GM20431 (cell line): ENCODE data around the gene ODAD4.

ENCODE experiments used
- in situ Hi-C: fragments of 300-500 bp; cut with MseI, MboI; formaldehyde crosslinking; loops from one replicate; pipeline ENCODE4 v1.15.0; 2020; ENCODE audit warnings: low sequenced_read_pairs; ENCODE audit not compliant: unreplicated experiment

Gene ODAD4

DNA sequence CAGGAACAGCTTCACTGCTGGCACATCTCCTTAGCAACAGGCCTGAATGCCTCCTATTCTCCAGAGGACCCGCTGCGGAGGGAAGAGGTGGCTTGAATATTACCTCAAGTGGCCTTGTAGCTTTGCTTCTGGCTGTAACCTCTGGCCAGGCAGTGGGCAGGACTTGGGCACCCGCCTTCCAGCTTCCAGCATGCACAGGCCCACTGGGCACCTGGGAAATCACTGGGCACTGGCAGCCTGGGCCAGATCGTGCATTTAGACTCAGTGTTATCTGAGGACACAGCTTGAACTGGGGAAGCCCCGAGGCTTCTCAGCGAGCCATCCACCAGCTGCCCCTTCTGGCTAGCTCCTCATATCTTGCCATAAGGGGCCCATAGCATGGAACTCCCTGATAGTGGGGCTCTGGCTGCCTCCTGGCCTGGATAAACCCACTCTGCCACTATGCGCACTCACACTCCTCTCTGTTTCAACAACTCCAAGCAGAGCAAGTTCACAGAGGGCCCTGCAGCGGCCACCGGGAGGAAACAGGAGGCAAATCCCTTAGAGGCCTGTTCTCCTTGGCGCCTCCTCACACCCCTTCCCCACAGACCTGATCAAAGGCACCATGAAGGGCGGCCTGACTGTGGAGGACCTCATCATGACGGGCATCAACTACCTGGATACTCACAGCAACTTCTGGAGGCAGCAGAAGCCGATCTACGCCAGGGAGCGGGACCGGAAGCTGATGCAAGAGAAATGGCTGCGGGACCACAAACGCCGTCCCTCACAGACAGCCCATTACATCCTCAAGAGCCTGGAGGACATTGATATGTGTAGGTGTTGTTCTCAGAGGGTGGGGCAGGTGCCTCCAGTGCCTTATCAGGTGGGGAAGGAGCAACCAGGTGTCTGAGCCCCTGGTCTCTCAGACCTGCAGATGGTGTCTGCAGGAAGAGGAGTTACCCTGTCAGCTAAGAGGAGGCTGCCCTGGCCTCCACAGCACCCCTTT is 7.8 kb downstream of the ODAD4 start:
- in situ Hi-C loops, result no loop called here

DNA sequence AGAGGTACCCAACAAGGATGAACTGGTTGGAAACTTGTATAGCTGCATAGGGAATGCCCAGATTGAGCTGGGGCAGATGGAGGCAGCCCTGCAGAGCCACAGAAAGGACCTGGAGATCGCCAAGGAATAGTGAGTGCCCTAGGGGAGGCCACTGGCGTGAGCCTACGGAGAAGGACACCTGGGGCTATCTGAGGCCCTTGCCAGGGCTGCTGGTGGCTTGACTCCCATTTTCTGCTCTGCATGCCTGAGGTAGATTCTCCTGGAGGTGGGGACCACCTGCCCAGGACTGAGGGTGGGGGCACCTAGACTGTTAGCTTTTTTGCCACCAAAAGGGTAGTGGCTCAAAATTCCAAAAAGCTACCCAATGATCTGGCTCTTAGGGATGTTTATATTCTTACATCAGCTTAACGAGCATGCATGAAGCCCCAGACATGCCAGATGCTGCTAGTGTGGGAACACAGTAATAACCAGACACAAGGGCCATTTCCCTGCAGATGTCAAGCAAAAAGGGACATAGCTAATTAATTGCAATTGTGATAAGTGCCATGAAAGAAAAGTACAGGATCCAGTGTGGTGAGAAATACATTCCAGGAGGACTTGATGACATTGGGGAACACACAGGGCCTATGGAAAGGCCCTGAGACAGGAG is 8.8 kb downstream of the ODAD4 start:
- in situ Hi-C loops, result no loop called here

DNA sequence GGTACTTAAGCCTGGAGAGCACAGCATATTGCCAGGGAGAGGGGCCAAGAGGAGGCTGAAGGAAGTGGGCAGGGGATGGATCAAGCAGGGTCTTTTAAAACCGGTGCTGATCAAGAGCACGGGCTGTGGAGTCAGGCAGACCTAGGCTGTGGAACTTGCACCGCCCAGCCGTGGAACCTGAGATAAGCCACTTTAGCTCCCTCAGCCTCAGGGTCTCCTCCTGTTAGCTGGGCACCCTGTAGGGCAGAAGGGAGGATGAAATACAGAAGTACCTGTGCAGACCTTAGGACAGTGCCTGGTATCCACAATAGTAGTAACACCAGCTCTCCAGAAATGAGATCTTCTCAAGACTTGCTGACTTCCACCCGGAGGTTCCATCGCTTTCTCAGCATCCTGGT is 9.3 kb downstream of the ODAD4 start:
- in situ Hi-C loops, result no loop called here

DNA sequence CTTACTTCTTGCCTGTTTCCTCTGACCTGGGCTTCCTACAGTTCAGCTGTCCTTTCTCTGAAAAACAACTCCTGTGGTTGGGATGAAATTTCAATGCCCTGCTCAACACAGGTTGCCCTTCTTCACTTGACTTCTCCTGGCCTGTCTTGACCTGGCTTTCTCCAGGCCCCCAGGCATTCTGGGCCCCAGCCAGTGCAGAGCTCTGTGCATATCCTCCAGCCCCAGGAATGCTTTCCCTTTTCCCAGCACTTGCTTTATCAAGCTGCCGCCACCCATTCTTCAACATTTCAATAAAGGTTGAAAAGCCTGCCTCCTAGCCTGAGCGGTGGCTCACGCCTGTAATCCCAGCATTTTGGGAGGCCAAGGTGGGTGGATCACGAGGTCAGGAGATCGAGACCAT is 10.8 kb downstream of the ODAD4 start:
- in situ Hi-C loops, result no loop called here

DNA sequence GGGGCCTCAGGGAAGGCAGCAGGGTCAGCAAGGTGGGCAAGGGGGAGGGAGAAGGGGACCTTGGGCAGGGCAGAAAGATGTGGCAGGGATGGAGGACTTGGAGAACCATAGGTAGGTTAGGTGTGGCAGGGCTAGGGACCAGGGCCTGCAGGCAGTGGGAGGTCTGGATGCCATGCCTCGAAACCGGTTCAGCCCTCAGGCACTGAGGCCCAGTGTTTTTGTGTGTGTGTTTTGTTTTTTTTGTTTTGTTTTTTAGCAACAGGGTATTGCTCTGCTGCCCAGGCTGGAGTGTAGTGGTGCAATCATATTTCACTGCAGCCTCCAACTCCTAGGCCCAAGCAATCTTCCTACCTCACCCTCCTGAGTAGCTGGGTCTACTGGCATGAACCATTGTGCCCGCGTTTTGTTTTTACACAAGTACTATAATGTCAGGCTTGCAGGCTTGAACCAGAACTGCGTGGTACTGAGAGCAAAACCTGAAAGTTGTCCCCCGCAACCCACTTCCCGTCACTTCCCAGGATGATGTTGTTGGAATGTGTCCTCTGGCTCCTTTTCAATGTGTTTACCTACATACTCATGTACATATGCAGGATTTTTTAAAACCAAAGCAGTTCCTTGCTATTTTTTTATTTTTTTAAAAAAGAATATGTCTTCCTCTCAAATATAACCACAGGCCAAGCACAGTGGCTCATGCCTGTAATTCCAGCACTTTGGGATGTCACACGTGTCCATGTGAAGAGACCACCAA is 12.4 kb downstream of the ODAD4 start:
- in situ Hi-C loops, result no loop called here

DNA sequence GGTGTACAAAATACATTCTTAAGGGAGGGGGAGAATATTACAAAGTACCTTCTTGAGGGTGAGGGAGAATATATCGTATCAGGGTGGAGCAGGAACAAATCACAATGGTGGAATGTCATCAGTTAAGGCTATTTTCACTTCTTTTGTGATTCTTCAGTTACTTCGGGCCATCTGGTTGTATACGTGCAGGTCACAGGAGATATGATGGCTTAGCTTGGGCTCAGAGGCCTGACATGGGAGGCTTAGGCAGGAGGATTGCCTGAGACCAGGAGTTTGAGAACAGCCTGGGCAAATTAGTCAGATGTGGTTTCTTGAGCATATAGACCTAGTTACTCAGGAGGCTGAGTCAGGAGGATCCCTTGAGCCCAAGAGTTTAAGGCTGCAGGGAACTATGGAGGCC is 13.1 kb downstream of the ODAD4 start:
- in situ Hi-C loops, result no loop called here

DNA sequence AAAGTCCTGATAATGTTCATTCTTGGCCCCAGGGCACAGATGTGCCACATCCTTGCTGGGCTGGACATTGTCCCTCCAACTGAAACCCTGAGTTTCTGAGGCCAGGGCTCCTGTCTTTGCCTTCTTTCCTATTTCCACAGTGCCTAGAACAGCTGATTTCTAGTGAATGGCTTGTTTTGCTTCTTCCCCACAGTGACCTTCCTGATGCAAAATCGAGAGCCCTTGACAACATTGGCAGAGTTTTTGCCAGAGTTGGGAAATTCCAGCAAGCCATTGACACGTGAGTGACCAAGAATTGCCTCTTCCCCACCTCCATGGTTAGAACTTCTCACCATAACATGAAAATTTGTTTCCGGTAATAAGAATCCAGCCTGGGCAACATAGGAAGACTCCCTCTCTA is 14.5 kb downstream of the ODAD4 start:
- in situ Hi-C loops, result no loop called here

DNA sequence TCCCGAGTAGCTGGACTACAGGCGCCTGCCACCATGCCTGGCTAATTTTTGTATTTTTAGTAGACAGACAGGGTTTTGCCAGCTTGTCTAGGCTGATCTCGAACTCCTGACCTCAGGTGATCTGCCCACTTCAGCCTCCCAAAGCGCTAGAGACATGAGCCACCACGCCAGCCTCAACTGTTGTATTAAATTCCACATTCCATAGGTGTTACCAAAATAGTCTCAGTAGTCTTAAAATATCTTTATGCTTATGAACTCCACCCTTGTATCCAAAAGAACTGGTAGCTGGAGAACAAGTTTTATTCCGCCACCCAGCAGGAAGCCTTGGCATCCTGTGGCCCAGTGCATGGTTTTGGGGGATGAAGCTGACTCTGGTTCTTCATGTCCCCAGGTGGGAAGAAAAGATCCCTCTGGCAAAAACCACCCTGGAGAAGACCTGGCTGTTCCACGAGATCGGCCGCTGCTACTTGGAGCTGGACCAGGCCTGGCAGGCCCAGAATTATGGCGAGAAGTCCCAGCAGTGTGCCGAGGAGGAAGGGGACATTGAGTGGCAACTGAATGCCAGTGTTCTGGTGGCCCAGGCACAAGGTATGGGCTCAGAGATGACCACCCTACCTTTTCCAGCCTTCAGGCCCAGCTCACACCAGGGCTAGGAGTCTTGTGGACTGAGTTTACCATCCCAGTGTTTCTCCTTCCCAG is 18.5 kb downstream of the ODAD4 start:
- in situ Hi-C loops, result no loop called here

DNA sequence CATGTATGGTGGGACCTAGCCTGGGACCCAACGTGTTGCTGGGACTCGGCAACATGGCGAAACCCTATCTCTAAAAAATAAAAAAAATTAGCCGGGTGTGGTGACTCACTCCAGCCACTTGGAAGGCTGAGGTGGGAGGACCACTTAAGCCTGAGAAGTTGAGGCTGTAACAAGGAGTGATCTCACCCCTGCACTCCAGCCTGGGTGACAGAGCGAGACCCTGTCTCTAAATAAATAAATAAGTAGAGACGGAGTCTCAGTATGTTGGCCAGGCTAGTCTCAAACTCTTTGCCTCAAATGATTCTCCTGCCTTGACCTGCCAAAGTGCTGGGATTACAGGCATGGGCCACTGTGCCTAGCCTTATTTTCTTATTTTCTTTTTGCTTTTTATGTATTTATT is 26.1 kb downstream of the ODAD4 start:
- in situ Hi-C loops, result no loop called here

DNA sequence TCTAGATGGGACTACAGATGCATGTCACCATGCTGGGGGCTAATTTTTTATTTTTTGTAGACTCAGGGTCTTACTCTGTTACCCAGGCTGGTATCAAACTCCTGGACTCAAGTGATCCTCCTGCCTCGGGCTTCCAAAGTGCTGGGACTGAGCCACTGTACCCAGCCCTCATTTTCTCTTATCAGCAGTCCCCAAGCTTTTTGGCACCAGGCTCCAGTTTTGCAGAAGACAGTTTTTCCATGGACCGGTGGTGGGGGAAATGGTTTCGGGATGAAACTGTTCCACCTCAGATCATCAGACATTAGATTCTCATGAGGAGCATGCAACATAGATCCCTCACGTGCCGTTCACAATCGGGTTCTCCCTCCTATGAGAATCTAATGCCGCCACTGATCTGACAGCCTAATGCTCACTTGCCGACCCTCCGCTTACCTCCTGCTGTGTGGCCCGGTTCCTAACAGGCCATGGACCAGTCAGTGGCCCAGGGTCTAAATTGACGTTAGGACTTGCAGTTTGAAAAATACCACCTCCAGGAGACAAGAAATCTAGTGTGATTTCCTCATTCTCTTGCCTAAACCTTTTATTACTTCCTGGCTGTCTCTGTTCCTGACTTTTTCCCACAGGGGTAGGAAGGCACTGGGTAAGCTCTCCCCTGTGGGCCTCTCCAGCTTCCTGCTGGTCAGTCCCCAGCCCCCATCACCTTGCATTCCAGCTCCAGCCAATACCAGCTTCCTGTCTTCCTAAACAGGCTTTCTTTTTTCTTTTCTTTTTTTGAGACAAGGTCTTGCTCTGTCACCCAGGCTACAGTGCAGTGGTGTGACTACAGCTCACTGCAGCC is 26.8 kb downstream of the ODAD4 start:
- in situ Hi-C loops, result no loop called here

DNA sequence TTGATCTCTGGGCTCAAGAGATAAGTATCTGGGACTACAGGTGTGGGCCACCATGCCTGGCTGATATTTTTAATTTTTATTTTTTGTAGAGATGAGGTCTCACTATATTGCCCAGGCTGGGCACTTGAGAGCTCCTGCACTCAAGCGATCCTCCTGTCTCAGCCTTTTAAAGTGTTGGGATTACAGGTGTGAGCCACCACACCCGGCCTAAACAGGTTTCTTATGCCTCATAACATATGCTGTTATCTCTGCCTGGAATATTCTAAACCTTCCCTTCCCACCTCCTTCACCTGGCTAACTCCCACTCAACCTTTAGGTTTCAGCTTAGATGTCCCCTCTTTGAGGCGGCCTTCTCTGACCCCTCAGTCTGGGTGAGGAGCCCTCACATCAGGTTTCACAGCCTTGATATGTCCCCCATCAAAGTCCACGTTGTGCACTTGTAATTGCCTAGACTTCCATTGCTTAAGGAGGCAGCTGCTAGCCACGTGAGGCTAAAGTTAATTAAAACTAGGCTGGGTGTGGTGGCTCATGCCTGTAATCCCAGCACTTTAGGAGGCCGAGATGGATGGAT is 27.5 kb downstream of the ODAD4 start:
- in situ Hi-C loops, result no loop called here

DNA sequence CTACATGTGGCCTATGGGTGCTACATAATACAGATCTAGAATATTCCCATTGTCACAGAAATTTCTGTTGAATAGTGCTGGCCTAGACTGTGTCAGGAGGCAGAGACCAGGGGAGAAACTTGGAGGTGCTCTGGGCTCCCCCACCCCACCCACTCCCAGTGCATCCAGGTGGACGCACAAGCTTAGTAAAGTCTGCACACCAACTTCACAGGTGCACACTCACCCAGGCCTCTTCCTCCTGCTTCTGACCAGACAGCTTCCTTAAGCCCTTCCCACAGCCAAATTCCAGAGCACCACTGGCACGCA is 28.6 kb downstream of the ODAD4 start:
- in situ Hi-C loops, result no loop called here

DNA sequence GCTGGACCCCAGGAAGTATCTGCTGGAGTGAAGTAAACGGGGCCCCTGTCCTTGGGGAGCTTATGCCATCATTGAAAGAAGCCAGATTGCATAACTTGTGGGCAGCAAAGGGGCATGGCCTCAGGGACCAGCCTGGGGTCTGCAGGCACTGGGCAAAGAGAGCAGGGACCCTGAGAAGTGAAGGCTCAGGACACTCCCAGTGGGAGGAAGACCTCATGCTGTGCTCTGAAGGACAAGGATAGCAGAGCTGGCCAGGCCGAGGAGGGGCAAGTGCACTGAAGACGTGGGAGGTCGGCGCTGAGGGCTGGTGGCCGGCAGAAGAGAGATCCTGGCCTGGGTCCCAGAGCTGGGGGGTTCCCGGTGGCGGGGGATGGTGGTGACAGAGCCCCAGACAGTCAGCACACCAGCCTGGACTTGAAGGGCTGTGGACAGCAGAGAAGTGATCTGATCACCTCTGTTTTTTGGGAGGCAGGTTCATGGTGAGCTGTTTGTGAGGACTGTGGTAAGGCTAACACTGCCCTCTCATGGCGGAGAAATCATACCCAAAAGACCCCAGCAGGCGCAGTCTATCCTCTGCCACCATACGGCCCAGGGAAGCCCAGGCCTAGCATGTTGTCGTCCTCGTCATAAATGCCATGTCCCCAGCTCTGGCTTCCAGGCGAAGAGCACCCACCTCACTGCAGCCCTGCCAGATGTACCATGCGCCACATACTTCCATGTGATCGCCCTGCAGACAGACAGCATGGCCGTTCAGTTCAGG is 29.1 kb downstream of the ODAD4 start:
- in situ Hi-C loops, result loop anchor here (10.0 kb wide), 1 partner anchor 155 kb away; the partner anchor contains the start of gene DHX58

DNA sequence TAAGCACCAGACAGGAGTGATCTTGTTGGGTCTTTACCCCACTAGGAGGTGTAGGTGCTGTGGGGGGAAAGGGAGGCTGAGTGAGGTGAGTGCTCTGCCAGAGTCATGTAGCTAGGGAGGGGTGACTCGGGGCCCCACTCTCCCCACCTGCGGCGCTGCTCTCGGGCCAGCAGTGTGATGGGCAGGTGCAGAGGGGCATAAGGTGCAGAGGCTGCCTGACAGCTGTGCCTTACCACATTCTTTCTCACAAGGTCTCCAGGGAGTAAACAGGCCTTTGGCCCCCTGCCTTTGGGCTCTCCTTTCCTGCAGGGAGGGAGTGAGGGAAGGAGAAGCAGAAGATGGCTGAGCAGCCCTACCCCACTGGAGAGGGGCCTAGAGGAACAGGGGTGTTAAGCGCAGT is 31.7 kb downstream of the ODAD4 start:
- in situ Hi-C loops, result loop anchor here (10.0 kb wide), 1 partner anchor 153 kb away; the partner anchor contains the start of gene DHX58

DNA sequence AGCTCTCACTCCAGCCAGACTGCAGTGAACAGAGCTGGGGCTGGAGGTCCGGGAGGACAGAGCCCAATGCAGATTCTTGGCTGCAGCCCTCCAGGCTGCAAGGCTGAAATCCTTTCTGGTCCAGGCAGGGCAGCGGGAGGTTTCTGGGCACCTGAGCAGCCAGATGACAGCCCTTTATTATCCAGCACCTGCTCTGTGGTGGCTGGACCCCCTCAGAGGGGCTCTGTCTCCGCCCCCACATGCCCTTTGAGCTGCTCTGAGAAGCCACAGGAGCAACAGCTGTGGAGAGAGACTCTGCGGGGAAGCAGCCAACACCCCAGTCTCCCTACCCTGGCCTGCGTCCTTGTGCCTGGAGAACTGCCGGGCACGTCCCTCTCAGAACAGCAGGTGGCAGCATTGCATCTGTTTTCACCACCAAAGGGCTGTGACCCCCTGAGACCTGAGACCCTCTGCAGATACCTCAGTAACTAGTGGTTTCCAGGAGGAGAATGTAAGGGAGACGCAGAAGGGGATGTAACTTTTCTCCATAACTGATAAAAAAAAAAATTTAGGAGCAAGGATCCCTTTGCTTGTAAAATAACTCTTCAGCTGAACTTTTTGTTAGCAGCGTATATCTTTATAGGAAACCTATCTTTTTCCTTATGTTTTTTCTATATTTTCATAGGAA is 32.5 kb downstream of the ODAD4 start:
- in situ Hi-C loops, result loop anchor here (10.0 kb wide), 1 partner anchor 152 kb away; the partner anchor contains the start of gene DHX58

DNA sequence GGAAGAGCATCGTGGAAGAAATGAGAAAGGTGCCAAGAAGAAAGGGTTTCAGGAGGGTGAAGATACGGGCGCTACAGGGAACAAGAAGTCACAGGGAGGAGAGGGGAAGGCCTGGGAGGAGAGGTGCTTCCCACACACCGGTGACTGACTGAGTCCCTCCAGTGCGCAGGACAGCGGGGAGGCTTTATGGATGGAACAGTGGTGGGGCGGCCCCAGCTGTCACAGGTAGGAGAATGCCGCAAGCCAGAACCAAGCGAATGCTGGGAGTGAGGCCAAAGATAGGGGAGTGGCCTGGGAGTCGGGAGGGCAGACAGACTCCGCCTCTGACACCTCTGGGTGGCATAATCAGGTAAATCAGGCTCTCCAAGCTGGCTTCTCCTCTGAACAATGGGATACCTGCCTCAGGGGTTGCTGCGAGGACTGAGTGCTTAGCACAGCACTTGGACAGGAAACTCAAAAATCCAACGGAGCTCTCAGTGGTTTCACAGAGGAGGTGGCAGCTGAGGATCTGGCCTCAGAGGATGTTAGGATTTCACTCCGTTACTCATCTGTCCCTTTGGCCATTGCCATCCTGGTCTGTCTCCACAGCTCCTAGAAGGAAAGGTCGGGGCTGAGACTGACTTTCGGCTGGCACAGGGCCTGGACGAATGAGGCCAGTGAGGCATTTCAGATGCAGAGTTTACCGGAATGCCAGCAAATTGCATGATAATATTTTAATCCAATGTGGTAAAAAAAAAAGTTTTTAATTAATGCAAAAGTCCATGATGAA is 35.5 kb downstream of the ODAD4 start:
- in situ Hi-C loops, result loop anchor here (10.0 kb wide), 1 partner anchor 149 kb away; the partner anchor contains the start of gene DHX58
